Hair follicle dermal papilla cell (primary cell): ENCODE results near the gene GRID2. TPM values are rescaled to one million over a fixed set of nuclear protein-coding genes. Genes with fewer than 3 reads are reported as not detected.

Source experiments
- small RNA-seq: library from RNA; depleted of rRNA; stranded (forward); fragments of <200 nt; gene quantifications from one replicate; pipeline ENCODE3, GENCODE V24; 2012
- total RNA-seq: library from RNA; depleted of rRNA; stranded (reverse); fragments of >200 nt; gene quantifications from 2 replicates; pipeline ENCODE4 v1.2.3, GENCODE V29; 2012

The GRID2 gene
- under 0.01 TPM in 2 replicates for total RNA-seq

DNA sequence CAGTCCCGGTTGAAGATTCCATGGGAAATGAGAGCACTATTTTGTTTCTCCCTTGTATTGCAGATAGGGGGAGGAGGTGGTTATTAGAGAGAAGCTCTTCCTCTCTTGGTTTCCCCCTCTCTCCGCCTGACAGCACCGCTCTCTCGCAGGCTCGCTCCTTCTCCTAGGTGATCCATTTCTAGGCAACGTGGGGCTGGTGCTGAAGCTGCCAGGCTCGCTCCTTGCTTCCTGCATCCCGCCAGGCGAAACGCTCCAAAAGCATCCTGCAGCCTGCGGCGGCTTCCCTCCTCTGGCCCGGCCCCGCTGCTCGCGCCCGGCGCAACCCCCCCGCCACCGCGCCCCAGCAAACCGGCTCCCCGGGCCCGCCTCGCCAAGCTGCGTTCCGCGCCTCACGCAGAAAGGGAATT, at the start of gene GRID2:
Gene GRID2, plus strand, starts transcription at position 346 of the 407 bp plus-strand sequence.

Small RNA genes within 50 kb of the gene (small RNA-seq; reads per million reads assigned to genes)
- gene RNA5SP164, result not detected
